ENCODE data around the gene S100A6.

- TF ChIP-seq CTCF (conservative IDR thresholded peaks at IDR 0.05 in 1 of 2, IDR thresholded peaks at IDR 0.05 in 1 of 2; ENCODE audit: extremely low read depth in 1 of 2, insufficient read depth in 1 of 2, low read depth in 1 of 2, low read length in 2 of 2) = no peak
- TF ChIP-seq EZH2 (IDR thresholded peaks at IDR 0.05; ENCODE audit: borderline replicate concordance, low read length) = no peak
These were observed 3.6 kb downstream of the S100A6 start for GRCh38 chr1:153532181-153532580.

Measured in mammary epithelial cell (primary cell).